ENCODE data around the gene HS1BP3. TPM values are rescaled to one million over a fixed set of nuclear protein-coding genes. Genes with fewer than 3 reads are reported as not detected.

The HS1BP3 gene
- total RNA-seq, 2 experiments from 2014 or later, result 7.9 to 9.0 TPM

DNA sequence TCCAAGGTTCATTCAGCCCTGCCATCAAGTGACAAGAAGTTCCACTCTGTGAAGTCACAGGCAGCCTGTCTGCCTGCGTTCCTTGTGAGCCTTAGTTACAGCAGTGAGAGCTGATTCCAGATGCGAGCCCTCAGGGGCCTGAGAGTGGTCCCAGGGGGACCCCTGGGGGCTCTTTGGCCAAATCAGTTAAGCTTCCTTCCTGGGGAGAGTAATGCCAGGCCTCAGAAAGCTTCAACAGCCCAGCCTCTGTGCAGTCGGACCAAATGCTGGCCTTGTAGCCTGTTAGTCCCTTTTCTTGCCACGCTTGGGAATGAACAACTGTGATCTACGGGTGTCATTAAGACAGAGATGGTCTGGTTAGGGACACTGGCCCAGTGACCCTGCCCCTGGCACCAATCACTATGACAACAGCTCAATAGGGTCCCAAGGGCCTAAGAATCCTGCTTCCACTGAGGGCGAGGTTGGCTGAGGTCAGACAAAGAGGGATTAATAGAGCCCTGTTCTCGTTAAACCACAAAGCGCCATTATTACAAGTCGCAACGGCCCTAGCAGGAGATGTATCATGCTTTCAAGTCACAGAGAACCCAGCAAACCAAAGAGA is 50.9 kb downstream of the HS1BP3 start:
- POLR2A ChIA-PET, result no interaction called here
- CTCF ChIA-PET, result no interaction called here

DNA sequence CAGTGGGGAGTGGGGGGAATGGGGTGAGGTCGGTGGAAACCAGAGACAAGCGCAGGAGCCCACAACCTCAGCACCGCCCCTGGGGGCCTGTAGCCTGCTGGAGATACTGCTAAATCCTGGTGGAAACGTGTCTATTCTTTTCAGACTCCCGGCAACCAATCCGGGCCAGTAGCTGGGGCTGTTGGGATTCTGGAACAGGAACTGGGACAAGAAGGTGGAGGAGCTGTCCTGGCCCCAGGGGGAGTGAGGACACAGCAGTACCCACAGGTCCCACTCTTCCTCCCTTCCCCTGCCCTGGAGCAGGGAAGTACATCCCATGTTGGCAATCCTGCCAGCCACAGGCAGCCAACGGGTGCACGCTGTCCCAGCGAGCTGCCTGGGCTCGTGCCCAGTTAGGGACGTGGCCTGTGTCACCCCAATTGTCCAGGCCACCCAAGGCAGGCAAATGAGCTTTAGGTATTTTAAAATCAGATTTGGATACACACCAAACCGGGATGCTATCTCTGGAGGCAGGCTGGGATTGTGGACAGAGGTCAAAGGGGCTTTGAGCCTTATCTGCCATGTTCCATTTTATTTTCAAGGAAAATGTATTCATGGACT is 51.8 kb downstream of the HS1BP3 start:
- POLR2A ChIA-PET, result no interaction called here
- CTCF ChIA-PET, result no interaction called here

DNA sequence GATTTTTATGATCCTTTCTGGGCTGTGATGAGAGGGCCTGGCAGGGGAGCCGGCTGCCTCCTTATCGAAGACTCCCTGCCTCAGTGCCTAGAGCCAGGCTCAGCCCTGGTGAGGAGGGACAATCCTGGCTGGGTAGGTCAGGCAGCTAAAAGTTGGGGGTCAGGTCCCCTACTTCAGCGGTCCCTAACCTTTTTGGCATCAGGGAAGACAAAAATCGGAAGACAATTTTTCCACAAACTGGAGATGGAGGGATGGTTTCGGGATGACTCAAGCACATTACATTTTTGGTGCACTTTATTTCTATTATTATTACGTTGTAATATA is 53.1 kb downstream of the HS1BP3 start:
- POLR2A ChIA-PET, result no interaction called here
- CTCF ChIA-PET, result interaction anchor here (1.4 kb wide), 1 partner anchor 44 kb away, joined by 3 read pairs; no protein-coding TSS in a partner anchor

DNA sequence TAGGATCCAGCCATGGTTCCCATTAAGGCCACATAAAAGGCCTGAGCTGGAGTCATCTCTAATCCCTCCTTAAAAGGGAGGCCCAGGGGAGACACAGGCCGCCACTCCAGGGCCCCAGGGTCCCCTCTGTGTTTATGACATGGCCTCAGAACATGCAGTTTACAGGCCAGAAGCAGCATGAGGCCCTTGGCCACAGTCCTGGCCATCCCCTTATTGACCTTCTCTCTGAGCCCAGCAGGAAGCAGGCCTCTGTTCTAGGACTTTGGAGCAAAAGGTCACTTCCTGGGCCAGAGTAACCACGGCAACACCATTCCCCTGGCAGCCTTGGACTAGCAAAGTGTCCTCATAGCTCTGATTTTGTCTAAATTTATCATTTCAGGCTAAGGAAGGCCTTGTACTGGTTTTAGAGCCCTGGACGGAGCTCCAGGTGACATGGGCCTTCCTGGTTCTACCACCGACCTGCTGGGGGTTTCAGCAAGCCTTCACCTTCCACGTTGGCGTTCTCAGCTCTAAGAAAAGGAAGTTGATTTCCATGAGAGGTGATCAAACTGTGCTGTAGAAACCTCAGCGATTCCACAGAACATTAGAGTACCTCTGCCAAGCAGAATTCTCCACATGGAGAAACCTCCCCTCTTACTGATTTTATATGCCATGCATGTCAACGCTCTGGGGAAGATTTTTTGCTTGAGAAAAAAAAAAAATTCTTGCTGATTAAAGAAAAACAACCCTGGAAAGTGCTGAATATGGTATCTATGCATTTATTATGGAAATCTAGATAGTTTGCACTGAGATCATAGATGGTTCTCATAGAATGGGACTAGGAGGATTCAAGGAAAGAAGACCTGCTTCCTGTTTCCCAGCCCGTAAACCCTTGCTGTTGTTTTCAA is 53.7 kb downstream of the HS1BP3 start:
- ChIA-PET POLR2A (no interaction called here), CTCF (interaction anchor here (0.6 to 1.4 kb wide), 3 partner anchors 45 to 157 kb away, joined by 3 to 4 read pairs (median 3); no protein-coding TSS in a partner anchor)

DNA sequence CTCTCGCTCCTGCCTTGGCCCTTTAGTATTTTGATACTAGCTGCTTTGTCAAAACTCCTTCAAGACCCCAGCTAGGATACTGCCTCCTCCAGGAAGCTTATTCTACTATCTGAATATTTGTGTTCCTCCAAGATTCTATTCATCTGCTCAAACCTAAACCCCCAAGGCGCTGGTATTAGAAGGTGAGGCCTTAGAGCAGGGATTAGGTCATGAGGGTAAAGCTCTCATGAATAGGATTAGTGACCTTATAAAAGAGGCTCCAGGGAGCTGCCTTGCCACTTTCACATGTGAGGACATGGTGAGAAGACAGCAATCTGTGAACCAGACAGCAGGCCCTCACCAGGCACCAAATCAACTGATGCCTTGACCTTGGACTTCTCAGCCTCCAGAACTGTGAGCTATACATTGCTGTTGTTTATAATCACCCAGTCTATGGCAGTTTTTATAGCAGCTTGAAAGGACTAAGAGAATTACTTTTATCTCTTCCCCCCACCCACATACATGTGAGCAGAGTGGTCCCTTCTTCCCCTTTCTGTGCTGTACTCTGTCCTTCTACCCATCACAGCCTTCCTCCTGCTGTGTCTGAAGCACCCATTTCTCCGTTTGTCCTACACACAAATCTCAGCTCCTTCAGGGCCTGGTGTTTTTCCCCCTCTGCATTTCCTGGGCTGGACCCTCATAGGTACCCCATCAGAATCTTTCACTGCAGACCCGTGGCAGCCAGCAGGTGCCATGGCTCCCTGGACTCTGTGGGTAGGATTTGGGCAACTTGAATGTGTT is 54.5 kb downstream of the HS1BP3 start:
- ChIA-PET CTCF (interaction anchor here (0.9 to 1.6 kb wide), 3 partner anchors 18 to 51 kb away, joined by 3 to 4 read pairs (median 3); no protein-coding TSS in a partner anchor), POLR2A (interaction anchor here (1.7 kb wide), 1 partner anchor 149 kb away, joined by 9 read pairs; the partner anchor contains the start of gene RHOB)

DNA sequence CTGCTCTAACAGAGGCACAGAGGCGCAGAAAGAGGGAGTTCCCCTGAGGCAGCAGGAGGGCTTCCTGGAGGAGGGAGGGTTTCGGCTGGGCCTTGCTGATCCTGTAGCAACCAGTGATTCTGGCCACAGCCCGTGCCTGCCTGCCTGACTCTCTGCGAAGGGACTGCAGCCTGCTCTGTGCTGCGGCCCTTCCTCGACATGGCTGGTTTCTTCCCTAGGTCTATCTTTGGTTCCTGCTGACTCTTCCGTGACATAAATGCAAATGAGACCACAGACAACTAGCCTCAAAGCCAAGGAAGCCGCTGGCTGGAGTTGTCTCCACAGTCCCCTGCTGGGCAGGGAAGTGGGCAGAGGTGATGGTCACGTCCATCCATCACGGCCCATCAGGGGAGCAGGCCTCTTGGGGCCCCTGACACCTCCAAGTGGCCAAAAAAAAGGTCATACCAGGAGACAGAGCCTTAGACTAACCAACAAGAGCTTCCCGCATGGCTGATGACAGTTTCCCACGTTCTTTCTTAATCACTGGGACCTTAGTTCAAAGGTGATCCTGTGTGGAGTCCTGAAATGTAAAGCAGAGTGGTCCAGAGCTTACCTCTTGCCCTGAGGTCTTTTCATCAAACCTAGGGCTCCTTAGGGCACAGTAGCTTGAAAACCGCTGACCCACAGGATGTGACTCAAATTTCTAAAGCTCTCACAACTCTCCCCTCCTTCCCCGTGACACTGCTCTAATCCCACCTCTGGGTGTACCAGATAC is 55.3 kb downstream of the HS1BP3 start:
- ChIA-PET CTCF (interaction anchor here (0.9 to 1.6 kb wide), 3 partner anchors 19 to 52 kb away, joined by 3 to 4 read pairs (median 3); no protein-coding TSS in a partner anchor), POLR2A (interaction anchor here (1.7 kb wide), 1 partner anchor 149 kb away, joined by 9 read pairs; the partner anchor contains the start of gene RHOB)

DNA sequence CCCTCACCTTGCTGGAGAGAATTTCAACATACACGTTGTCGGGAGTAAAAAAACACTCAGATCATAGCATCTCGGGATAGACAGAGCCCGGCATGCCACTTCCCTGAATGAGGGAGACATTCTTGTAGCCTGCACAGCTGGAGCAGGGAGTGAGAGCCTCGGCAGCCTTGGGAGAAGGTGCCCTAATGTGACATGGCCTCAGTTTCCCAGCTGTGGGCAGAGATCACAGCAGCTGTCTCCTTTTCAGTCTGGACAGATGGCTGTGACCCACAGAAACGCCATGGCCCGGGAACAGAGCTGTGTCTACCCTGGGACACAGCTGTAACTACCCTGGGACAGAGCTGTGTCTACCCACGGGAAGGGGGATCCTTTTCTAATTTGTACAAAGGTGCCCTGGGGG is 55.9 kb downstream of the HS1BP3 start:
- ChIA-PET POLR2A (interaction anchor here (1.7 kb wide), 1 partner anchor 148 kb away, joined by 9 read pairs; the partner anchor contains the start of gene RHOB), CTCF (interaction anchor here (1.6 kb wide), 1 partner anchor 47 kb away, joined by 4 read pairs; no protein-coding TSS in a partner anchor)

DNA sequence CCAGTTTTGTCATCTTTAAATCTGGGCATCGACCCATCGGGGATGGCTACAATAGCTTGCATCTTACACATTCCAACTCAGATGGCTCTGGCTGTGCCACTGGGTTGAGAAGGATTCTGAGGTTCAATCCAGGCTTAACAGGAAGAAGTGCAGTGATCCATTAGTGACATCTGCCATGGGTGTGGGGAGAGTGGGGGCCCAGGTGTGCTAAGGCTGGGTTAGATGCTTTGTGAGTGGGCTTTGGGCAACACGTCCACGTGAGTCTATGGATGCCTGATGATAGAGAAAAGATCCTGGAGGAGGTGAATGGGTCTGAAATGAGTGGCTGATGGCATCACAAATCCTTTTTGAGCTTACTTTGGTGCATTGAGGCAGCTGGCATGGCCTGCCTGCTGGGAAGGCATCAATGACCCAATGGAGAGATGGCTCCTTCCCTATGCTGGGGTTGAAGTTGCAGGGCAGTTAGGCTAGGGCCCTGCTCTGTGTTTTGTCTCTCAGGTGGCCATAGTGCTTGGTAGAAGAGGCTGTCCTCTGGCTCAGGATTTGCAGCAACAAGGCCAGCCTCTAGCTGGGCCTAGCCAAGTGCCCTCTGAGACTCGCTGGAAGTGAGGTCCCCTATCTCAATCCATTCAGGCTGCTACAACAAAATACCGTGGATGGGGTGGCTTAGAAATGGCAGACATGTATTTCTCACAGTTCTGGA is 56.7 kb downstream of the HS1BP3 start:
- ChIA-PET CTCF (no interaction called here), POLR2A (no interaction called here)

DNA sequence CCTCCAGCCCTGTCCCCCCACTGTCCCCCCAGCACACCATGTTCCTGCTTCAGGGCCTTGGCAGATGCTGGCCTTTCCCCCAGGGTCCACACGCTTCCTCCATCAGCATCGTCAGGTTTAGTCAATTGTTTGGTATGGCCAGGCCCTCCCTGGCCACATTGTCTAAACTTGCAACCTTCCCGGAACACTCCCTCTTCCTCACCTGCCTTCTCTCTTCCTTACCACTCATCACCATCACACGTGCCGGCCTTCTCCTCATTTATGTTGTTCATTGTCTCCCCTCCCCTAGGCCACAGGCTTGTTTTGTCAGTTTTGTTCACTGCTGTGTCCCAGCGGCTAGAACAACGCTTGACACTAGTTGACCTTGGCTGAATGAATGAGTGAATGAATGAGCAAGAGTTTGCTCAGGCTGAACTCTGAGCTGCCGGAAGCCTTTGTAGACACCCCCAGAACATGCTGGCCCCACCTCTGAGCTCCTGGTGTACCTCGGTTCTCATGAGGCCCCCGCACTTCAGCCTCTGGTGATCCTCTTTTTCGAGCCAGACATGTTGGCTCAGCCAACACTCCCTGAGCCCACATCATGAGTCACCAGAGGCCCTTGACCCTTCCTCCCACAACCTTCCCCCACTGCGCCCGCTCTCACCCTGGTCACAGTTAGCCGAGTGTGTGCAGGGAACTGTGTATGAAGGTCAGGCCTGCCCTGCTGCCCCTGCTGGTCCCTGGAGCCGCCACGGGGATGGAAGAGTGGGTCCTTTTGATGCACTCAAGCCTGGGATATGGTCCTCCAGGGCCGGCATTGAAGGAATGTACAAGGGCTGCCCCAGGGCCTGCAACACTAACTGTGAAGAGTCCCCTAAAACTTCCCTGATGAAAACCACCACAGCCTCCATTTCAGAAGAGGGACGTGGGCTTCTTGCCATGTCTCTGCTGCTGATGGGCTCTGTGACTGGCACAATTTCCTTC is 57.5 kb downstream of the HS1BP3 start:
- POLR2A ChIA-PET, result no interaction called here
- CTCF ChIA-PET, result no interaction called here

DNA sequence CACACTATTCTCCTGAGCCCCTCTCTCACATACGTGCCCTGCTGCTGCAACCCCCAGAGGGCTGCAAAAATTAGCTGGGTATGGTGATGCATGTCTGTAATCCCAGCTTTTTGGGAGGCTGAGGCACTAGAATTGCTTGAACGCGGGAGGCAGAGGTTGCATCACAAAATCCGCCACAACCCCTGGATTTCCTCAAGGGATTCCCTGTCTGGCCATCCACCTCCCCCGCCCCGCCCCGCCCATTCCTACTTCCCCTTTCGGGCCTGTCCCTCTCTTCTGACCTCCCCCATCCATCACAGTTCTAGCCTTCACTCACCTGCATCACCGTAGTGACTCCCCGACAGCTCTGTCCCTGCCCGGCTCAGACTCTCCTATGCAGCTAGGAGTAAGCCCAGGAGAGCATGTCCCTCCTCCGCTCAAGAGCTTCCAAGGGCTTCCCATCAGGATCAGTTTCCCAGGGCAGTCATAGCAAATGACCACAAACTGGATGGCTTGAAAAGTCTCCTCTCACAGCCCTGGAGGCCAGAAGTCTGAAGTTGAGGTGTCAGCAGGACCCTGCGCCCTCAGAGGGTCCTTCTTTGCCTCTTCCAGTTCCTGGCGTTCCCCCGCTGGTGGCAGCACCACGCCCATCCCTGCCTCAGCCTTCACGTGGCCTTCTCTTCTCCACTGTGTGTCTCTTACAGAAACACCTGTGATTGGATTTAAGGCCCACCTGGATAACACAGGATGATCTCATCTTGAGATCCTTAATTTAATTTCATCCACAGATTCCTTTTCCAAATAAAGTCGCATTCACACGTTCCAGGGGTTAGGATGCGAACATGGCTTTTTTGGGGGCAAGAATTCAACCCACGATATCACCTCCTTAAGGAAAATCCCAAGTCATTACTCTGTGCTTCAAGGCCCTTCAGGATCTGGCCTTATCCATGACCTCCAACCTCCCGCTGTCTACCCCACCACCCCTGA is 58.5 kb downstream of the HS1BP3 start:
- CTCF ChIA-PET, result interaction anchor here (0.9 kb wide), 1 partner anchor 18 kb away, joined by 3 read pairs; no protein-coding TSS in a partner anchor
- POLR2A ChIA-PET, result no interaction called here

DNA sequence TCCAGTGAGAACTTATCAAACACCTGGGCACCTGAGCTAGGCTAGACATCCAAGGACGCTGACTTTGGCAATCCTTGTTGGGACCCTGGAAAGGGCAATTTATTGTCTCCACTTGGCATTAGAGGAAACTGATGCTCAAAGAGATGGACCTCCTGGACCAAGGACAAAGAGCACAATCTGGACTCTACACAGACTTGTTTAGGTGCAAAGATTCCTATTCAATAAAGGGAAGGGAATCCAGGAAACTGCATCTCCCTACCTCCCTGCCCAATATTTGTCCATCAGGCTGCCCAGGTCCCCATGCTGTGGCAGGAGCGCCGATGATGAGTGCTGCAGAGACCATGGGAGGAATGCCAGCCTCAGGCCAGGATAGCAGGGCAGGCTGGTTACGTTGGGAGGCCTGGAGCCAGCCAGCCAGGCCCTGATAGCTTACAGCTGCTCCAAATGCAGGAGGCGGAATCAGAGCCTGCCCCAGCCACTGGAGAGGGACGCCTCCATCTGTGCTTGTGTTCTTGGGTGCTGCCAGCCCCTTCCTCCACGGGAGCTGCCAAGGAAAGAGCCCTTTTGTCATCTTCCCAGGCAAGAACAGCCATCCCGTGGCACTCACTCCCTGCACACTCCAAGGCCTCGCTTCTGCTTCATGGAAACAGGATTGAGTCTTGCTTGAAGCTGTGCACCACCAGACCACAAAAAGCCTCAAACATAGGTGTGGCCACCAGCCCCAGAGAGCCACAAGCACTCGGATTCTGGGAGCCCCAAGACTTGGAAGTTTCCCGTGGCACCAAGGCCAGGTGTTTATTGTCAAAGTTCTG is 60.0 kb downstream of the HS1BP3 start:
- CTCF ChIA-PET, result no interaction called here
- POLR2A ChIA-PET, result no interaction called here

DNA sequence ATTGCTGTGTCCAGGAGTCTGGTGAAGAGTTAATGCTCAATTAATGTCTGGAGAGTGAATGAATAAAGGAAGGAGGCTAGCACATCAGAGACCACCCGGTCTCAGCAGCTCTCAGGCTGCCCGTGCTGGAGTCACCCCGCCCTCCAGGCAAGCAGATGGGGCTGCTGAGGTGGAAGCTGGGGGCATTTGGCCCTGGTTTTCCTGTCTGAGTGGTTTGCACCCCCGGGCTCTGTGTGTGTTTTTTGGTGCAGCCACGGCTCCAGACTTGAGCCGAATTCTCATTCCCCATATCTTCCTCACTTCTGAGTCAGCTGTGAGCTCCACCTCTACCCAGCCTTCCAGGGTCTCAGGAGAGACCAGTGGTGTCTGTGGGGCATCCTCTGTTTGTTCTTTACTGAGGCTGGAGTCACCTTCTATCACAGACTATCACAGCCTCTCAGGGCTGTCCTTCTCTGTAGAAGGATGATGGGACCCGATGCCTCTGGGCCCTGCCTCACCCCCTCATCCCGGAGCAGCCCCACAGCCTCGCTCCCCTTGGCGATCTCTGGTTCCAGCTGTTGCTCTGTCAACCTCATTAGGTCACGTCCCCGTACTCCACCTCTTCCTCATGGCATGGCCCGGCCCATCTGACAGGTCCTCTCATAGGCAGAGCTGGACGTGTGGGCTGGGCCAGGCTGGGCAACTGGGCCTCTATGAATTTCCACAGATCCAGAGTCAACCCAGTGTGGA is 60.8 kb downstream of the HS1BP3 start:
- ChIA-PET POLR2A (no interaction called here), CTCF (no interaction called here)

DNA sequence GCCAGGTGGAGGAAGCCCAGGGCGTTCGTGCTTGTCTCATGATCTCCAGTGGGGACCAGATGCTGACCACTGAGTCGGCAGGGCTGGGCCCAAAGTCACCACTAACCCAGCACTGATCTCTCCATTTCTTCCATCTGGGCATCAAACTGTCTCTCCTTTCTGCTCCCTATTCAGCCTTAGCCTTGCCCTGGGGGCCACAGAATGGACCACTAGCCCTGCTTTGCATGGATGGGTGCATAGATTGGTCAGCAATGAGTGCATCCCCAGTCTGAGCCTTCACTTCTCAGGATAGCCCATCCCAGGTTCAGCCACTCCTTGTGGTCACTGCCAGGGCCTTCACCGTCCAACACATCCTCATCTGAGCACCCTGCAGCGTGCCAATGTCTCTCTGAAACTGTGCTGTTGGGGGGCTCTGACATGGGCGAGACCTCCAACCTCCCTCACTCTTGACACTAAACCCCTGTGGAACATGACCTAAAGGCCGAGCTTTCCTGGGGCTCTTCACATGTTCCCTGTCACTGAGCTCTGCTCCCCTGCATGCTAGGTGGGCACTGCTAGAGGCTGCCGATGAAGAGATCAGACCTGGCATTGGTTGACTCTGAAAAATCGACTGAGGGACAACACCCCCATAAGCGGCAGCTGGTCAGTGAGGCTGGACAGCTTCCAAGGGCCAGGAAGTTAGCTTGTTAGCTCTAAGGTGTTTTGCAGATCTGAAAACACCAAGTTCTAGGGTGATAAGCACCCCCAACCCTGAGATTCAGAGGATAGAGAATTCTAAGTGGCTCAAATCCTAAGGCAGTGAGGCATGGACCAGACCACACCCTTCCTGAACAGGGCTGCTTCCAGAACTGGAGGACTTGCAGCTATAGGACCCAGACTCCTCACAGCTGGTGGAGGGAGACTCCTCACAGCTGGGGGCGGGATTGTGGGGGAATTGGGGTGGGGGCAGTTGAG is 61.7 kb downstream of the HS1BP3 start:
- POLR2A ChIA-PET, result no interaction called here
- CTCF ChIA-PET, result no interaction called here

Data from activated CD8-positive, alpha-beta memory T cell treated with anti-CD3 and anti-CD28 coated beads for 36 hours (primary cell).